Peyer's patch (tissue), 4 donors: Measurements from ENCODE around the gene RAB28.

ENCODE experiments used
- POLR2A ChIP-seq, 2 donors: fragments of 450-650 bp; IDR thresholded peaks; one replicate each; pipeline ENCODE4 v1.5.1; 2017; ENCODE audit warnings: antibody characterized with exemption in 2 of 2, mild to moderate bottlenecking in 2 of 2, moderate library complexity in 2 of 2
- TF ChIP-seq, protein P1 (sequence below), 6 experiments: fragments of 450-650 bp in 4 of 6; fragments of 200-600 bp in 2 of 6; sonication (generic) in 1 of 6; IDR thresholded peaks; one replicate each; pipeline ENCODE4 v1.5.1; 2017 to 2019; ENCODE audit warnings: antibody characterized with exemption in 6 of 6, mild to moderate bottlenecking in 3 of 6, moderate library complexity in 1 of 6

DNA sequence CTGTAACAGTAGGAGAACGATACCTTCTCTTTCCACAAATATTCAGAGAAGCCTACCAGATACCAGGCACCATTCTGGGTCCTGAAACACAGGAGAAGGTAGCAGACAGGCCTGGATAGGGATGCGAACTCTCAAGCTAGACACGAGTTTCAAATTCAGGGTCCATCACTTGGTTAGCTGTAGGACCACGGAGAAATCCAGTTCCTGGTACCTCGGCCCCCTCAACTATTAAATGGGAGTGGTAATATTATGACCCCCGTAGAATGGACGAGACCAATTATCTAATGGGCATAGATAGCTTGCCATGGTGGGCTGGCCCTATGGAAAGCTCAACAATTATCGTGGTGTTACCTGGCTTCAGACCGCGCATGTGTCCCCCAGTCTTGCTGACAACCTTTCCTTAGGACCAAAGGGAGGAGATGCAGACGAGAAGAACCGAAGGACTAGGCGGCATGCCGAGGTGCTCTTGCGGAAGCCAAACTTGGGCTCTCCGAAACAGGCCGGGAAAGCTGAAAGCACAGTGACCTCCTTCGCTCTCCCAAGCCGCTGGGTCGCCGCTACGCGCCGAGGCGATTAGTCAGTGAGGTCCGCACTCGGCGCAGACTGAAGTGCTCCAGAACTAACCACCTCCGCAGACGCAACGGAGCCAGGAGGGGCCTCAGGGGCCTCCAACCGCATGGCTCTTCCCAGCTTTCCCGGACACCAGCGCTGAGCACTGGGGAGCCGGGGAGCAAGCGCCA lies 40.5 kb upstream of the RAB28 start:
- TF ChIP-seq, protein P1, sequence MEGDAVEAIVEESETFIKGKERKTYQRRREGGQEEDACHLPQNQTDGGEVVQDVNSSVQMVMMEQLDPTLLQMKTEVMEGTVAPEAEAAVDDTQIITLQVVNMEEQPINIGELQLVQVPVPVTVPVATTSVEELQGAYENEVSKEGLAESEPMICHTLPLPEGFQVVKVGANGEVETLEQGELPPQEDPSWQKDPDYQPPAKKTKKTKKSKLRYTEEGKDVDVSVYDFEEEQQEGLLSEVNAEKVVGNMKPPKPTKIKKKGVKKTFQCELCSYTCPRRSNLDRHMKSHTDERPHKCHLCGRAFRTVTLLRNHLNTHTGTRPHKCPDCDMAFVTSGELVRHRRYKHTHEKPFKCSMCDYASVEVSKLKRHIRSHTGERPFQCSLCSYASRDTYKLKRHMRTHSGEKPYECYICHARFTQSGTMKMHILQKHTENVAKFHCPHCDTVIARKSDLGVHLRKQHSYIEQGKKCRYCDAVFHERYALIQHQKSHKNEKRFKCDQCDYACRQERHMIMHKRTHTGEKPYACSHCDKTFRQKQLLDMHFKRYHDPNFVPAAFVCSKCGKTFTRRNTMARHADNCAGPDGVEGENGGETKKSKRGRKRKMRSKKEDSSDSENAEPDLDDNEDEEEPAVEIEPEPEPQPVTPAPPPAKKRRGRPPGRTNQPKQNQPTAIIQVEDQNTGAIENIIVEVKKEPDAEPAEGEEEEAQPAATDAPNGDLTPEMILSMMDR (IDR thresholded peaks at IDR 0.05): no peak
- TF ChIP-seq POLR2A (IDR thresholded peaks at IDR 0.05): no peak
